ENCODE data around the gene NSG1.

The NSG1 gene

DNA sequence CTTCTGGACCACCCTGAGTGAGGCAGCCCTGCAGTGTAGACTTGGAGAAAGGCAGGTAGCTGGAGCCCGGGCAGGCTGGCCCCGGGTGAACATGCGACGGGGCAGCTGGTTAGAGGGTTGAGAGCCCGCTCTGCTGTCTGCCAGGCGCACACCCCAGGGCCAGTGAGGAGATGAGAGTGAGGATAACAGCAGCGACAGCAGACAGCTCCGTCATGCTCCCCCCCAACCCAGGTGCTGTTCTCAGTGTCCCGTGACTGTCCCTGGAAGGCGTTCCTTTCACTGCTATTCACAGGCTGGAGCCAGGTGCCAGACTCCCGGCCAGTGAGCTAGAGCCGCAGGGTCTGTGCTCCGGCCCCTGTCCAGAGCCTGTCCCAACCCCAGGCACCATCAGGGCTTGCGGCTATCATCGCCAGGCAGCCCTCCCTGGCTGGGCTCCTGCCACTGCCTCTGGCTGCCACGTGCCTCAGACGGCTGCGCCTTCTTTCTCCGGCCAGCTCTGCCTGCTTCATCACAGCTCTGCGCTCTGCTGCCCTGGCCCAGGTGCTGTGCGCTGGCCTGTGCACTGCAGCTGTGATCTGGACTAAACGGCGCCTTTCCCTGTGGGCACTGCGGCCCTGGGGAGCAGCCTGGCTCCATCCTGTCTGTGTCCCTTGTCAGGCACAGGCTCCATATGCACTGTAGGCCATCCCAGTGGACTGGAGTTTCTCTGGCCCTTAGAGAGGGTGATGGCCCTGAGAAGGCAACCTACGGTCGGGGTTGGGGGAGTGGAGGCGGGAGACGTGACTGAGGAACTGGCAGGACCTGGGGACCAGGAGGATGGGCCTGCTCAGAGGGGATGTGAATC lies 19.8 kb downstream of the NSG1 start:
- Histone ChIP-seq H3F3A (ENCODE audit: control insufficient read depth, insufficient read depth) (no peaks in the 10 kb centered on the region), H3K4me3 (ENCODE audit: low read length) (no peak overlapping the region), H3K9me2 (replicated peaks; ENCODE audit: control insufficient read depth, low read length) (no peaks in the 10 kb centered on the region), H3K9me3 (ENCODE audit: control insufficient read depth, insufficient read depth, low read length) (no peaks in the 10 kb centered on the region), H3K4me2 (ENCODE audit: low read length) (no peak overlapping the region), H3K79me2 (ENCODE audit: control insufficient read depth, low read length) (no peaks in the 10 kb centered on the region), H3K27ac (ENCODE audit: low read depth, low read length) (no peak overlapping the region), H3K4me1 (ENCODE audit: control insufficient read depth, low read length) (no peaks in the 10 kb centered on the region), H3K27me3 (ENCODE audit: control insufficient read depth, low read length) (no peaks in the 10 kb centered on the region; the same call in 1 of the 2 replicates), H4K20me1 (ENCODE audit: control insufficient read depth, insufficient read depth, low read depth, low read length) (no peaks in the 10 kb centered on the region), H3K36me3 (ENCODE audit: control insufficient read depth, low read length) (no peaks in the 10 kb centered on the region)
- TF ChIP-seq, protein P1, sequence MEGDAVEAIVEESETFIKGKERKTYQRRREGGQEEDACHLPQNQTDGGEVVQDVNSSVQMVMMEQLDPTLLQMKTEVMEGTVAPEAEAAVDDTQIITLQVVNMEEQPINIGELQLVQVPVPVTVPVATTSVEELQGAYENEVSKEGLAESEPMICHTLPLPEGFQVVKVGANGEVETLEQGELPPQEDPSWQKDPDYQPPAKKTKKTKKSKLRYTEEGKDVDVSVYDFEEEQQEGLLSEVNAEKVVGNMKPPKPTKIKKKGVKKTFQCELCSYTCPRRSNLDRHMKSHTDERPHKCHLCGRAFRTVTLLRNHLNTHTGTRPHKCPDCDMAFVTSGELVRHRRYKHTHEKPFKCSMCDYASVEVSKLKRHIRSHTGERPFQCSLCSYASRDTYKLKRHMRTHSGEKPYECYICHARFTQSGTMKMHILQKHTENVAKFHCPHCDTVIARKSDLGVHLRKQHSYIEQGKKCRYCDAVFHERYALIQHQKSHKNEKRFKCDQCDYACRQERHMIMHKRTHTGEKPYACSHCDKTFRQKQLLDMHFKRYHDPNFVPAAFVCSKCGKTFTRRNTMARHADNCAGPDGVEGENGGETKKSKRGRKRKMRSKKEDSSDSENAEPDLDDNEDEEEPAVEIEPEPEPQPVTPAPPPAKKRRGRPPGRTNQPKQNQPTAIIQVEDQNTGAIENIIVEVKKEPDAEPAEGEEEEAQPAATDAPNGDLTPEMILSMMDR (IDR thresholded peaks at IDR 0.05; ENCODE audit: low read depth, low read length, poor library complexity, severe bottlenecking): no peak
- no peak for TF ChIP-seq EZH2phosphoT487 (IDR thresholded peaks at IDR 0.05; ENCODE audit: borderline replicate concordance, low read length)

DNA sequence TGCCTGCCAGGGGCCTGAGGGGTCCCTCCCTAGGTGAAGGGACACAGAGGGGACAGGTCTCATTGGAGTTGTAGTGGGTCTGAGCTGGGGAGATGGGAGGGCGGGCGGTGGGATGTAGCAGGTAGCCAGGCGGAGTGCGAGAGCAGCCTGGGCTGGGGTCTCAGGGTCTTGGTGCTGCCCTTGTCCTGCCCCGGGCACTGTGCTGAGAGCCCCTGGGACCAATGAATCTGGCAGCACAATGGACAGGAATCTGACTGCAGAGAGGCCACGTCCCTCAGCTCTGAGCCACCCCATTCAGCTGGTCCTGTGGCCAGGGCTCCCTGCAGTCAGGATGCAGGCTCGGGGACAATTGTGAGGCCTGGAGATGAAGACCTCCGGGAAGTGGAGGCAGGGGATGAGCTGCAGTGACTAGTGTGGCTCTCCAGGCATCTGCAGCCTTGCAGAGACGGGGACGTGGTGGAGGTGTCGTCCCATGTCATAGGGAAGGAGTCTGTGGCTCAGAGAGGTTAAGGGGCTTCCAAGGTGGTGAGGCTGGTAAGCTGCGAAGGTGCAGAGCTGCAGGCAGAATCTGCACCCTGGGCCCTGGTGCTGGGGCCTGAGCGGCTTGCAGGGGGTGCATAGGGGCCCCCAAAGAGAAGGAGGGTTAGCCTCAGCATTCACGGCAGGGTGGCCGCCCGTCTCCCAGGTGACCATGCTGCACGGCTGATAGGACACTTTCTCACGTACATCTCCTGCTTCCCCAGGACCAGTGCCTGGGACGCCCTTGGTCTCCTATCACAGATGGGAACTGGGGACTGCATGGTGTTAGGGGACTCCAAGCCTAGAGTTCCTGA lies 20.6 kb downstream of the NSG1 start:
- H3K4me2 ChIP-seq (ENCODE audit: low read length): no peak overlapping the region
- no peaks in the 10 kb centered on the region for H3K9me2 ChIP-seq (replicated peaks; ENCODE audit: control insufficient read depth, low read length)
- H3K4me1 ChIP-seq (ENCODE audit: control insufficient read depth, low read length): no peaks in the 10 kb centered on the region
- no peaks in the 10 kb centered on the region for H3K27me3 ChIP-seq (ENCODE audit: control insufficient read depth, low read length)
- H3K27ac ChIP-seq (ENCODE audit: low read depth, low read length): no peak overlapping the region
- no peaks in the 10 kb centered on the region for H4K20me1 ChIP-seq (ENCODE audit: control insufficient read depth, insufficient read depth, low read depth, low read length)
- no peaks in the 10 kb centered on the region for H3K36me3 ChIP-seq (ENCODE audit: control insufficient read depth, low read length)
- H3F3A ChIP-seq (ENCODE audit: control insufficient read depth, insufficient read depth): no peaks in the 10 kb centered on the region
- H3K9me3 ChIP-seq (ENCODE audit: control insufficient read depth, insufficient read depth, low read length): no peaks in the 10 kb centered on the region
- no peak for TF ChIP-seq EZH2phosphoT487 (IDR thresholded peaks at IDR 0.05; ENCODE audit: borderline replicate concordance, low read length)
- TF ChIP-seq, protein P1 (IDR thresholded peaks at IDR 0.05; ENCODE audit: low read depth, low read length, poor library complexity, severe bottlenecking): no peak
- H3K79me2 ChIP-seq (ENCODE audit: control insufficient read depth, low read length): no peaks in the 10 kb centered on the region
- H3K4me3 ChIP-seq (ENCODE audit: low read length): no peak overlapping the region

DNA sequence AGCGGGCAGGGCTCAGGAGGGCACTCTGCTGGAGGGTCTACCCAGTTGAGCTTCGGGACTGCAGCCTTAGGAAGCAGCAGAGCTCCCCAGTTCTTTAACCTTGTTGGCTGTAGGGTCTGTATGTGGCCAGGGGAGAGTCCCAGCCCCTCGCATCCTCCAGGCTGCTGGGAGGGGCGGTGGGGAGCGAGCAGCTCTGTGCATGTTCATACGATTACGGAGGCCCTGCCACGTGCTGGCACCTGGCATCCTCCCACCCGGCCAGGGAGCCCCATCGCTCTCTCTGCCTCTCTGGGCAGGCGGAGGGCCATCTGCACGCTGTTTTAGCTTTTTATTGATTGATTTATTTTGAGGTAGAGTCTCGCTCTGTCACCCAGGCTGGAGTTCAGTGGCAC lies 21.2 kb downstream of the NSG1 start:
- Histone ChIP-seq H3K9me2 (replicated peaks; ENCODE audit: control insufficient read depth, low read length) (no peaks in the 10 kb centered on the region), H3K27me3 (ENCODE audit: control insufficient read depth, low read length) (no peaks in the 10 kb centered on the region)

More for the DNA sequence above, 21.2 kb downstream of the NSG1 start:
- Histone ChIP-seq H3K79me2 (ENCODE audit: control insufficient read depth, low read length) (no peaks in the 10 kb centered on the region), H3K36me3 (ENCODE audit: control insufficient read depth, low read length) (no peaks in the 10 kb centered on the region), H3K4me2 (ENCODE audit: low read length) (no peak overlapping the region), H3K9me3 (ENCODE audit: control insufficient read depth, insufficient read depth, low read length) (no peaks in the 10 kb centered on the region), H3K4me3 (ENCODE audit: low read length) (no peak overlapping the region), H3K27ac (ENCODE audit: low read depth, low read length) (no peak overlapping the region), H3F3A (ENCODE audit: control insufficient read depth, insufficient read depth) (no peaks in the 10 kb centered on the region), H4K20me1 (ENCODE audit: control insufficient read depth, insufficient read depth, low read depth, low read length) (no peaks in the 10 kb centered on the region), H3K4me1 (ENCODE audit: control insufficient read depth, low read length) (no peaks in the 10 kb centered on the region)
- no peak for TF ChIP-seq EZH2phosphoT487 (IDR thresholded peaks at IDR 0.05; ENCODE audit: borderline replicate concordance, low read length)
- TF ChIP-seq, protein P1 (IDR thresholded peaks at IDR 0.05; ENCODE audit: low read depth, low read length, poor library complexity, severe bottlenecking): no peak

Data from DOHH2 (cell line).